NCI-H2196 treated with DMSO at 0.1 percent for 48 hours (cell line): ENCODE data around the gene UBE2D2.

Source experiments
- DNase-seq: peaks from one replicate; lab custom pipeline; 2025; ENCODE audit not compliant: unreplicated experiment; lab: John Stamatoyannopoulos, UW

The UBE2D2 gene

DNA sequence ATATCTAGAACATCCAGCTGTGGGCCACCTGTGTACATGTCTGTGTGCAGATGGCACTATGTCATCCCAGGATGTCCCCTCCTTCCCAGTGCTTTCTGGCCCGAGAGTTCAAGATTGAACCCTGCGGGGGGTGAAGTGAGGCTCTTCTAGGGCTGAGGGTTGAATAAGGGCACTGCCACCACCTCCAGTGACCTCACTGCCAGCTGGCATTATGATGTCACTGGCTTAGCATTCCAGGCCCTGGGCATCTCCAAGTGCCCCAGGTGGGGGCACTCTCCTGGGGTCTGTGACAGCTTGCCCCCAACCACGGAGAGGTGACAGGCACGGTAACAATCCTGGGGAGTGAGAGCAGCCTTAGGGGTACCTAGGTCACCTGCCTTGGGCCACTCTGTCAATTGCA lies 114.1 kb downstream of the UBE2D2 start:
- DNase-seq: no peak

DNA sequence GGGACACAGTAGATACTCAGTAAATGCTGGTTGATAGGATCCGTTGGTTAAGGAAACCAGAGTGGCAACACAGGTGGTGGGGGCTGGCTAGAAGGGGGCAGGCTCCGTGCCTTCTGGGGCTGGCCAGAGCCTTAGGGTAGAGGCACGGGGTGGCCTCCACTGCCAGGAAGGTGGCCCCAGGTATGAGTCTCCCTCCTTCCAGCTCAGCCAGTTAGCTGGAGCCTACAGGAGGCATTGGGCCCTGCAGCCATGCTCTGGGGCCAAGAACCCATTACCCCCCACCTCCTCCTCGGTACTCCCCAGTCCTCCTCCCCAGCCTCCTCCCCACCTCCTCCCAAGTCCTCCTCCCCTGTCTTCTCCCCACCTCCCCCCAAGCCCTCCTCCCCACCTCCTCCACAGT lies 114.7 kb downstream of the UBE2D2 start:
- DNase-seq: no peak

DNA sequence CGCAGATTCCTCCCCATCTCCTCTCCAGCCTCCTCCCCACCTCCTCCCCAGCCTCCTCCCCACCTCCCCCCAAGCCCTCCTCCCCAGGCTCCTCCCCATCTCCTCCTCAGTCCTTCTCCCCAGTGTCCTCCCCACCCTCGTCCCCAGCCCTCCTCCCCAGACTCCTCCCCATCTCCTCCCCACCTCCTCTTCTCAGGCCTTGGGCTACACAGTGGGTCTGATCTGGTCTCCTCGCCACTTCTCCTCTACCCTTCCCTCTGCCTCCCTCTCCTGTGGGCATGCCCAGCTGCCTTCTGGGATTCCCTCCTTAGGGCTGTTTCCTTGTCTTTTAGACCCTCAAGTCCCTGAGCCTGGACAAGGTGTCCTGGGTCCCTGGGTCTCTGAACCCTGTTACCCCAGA lies 115.3 kb downstream of the UBE2D2 start:
- no peak for DNase-seq

DNA sequence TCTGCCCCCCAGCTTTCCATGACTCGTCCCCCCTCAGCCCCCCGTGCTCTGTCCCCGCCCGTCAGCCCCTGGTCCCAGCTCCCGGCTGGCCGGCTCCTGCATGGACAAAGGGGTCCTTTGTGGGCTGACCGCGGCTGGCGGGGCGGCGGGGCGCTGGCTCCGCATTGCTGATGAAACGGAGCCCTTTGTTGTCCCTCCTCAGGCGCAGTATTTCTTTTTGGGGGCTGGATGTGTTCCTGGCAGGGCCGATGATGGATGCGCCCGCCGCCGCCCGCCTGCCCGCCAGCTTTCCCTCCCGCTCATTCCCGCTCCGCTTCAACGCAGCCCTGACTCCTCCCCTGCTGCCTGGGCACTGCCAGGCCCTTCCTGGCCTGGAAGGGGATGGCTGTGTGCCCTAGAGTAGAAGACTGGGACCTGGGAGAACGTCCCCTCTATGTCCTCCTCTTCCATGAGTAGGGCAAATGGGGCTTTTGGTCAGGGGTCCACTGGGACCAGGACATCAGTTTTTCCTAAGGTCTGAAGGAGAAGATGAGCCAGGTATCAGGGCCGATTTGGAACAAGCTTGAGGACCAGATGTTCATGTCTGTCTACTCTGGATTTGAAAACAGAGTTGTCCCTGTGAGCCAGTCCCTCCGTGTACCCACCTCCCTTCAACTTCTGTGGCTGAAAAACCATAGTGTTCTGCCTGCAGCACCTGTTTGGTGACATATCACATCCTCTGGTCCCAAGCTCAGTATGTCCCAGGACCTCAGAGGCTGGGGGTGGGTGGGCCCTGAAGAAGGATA lies 116.0 kb downstream of the UBE2D2 start:
- no peak for DNase-seq
